Activated T-helper 9 cell treated with anti-CD3 and anti-CD28 coated beads, Interleukin-2, amount 50 U/mL, for 16 hours (primary cell): ENCODE measurements around the gene CHID1.

Experiments used
- DNase-seq: peaks from one replicate; pipeline ENCODE4 v3.0.0-alpha.2; 2020; ENCODE audit warnings: low read depth

Gene CHID1

DNA sequence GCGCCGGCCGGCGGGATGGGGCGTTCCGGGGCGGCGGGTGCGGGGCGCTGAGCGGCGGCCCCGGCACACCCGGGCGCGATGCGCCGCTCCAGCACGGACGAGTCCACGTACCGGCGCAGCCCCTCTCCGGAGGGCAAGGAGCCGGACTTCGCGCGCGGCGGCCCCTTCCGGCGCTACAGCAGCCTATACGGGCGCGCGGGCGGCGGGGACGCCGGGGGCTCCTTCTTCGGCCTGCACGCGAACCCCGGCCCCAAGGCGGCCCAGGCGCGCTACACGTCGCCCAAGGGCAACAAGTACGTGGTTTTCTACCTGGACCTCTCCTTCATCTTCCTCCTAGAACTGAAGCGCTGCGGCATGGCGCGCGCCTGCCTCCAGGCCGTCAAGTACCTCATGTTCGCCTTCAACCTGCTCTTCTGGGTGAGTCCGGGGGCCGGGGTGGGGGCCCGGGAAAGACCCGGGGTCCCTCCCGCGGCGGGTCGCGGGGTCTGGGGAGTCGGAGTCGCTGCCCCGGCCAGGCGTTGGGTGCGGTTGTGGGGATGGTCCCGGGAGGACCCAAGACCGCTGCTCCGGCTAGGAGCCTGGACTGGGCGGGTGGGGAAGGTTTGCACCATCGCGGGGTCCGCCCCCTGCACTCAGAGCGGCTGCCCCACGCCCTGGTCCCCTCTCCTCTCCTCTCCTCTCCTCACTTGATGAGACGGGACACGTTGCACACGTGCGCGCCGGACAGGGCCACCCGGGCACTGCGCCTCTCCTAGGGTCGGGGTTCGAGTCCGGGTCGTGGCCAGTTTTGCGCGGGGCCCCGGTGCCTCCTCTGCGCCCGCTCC lies 60.4 kb downstream of the CHID1 start:
- no peak for DNase-seq

DNA sequence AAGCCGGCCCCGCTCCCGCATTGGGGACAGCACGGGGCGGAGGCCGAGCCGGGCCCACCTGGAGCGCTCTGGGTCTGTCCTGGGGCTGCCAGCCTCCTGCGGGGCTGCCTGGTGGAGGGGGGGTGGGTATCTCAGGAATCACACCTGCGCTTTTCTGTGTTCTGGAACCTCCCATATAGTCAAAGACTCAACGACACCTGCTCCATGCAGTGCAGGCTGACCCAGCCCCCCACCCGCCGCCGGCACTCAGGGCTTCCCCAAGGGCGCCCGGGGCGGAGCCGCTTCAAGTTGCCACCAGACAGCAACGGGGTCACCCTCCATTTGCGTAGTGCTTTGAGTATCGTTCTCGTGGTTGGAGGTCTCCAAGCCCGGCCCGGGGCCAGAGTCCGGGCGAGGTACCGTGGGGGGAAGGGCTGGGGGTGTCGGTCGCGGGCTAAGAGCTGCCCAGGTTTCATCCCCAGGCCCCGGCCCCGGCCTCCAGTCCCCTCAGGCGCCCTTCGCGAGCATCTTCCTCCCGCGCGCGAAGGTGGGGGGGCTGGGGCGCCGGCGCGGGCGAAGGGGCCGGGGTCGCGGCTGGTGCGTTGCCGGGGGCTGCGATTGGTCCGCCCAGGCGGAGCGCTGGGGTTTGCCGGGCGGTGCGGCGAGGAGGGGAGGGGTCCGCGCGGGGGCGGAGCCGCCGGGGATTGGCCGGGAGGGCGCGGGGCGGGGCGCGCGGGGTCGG lies 61.3 kb downstream of the CHID1 start:
- no peak for DNase-seq

DNA sequence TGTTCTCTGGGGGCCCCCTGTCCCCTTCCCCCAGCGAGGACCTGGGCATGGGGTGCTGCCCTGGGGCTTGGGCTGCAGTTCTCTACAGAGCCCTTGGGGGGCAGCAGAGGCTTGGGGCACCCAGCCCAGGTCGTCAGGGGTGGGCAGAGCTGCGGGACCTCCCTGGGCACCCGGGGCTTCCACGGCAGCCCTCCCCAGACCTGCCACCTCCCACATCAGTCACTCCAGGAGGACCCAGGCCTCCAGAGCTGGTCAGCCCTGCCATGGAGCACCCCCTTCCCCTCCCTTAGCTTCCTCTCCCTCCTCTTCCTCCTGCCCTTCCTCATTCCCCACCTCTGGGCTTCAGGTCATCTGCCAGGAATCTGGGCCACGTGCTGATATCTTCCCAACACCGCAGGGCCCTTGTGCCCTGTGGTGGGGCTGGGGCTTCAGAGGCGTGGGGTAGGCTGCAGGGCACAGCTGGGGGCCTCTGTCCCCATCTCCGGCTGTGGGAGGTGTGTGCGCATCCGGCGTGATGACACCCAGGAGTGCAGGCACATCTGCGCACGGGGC lies 62.2 kb downstream of the CHID1 start:
- peak; percentile 50 for DNase-seq

DNA sequence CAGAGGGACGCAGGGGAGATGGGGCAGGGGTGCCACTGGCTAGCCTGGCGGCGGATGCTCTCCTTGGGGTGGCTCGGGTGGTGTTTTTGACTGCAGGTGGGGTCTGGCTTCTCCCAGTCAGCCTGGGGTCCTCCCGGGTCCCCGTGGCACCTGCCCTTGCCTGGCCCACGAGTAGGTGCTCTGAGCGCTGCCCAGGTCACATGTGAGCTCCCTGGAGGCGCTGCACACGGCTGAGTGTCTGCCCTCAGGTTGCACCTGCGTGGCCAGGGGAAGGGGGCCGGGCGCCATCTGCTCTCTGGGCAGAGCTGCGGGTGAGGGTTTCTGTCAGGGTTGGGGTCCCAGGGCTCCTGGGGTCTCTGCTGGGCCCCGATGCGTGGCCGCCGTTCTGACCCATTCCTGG lies 62.7 kb downstream of the CHID1 start:
- DNase-seq = no peak

DNA sequence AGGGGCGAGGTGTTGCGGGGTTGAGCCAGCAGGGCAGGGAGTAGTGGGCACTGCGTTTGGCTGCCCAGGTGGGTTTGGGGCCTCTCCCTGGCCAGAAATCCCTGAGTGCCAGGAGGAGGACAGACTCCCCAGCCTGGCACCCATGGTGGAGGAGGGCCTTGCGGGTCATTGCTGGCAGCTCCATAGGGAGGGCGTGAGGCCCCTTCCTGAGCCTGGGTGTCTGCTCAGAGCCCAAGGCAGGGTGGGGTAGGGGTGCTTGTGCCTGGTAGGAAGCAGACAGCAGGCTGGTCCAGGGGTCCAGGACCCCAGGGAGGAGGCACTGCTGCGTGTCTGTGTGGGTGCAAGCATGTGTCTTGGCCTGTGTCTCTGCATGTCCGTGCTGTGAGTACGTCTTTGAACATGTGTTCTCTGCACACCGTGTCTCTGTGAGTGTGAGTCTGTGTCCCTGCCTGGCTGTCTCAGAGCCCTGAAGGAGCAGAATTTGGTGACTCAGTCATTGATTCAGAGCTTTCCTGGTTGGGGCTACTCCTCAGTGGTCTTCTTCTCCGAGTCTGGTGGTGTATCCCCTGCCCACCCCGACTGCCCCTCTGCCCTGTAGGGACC lies 64.0 kb downstream of the CHID1 start:
- DNase-seq = no peak

DNA sequence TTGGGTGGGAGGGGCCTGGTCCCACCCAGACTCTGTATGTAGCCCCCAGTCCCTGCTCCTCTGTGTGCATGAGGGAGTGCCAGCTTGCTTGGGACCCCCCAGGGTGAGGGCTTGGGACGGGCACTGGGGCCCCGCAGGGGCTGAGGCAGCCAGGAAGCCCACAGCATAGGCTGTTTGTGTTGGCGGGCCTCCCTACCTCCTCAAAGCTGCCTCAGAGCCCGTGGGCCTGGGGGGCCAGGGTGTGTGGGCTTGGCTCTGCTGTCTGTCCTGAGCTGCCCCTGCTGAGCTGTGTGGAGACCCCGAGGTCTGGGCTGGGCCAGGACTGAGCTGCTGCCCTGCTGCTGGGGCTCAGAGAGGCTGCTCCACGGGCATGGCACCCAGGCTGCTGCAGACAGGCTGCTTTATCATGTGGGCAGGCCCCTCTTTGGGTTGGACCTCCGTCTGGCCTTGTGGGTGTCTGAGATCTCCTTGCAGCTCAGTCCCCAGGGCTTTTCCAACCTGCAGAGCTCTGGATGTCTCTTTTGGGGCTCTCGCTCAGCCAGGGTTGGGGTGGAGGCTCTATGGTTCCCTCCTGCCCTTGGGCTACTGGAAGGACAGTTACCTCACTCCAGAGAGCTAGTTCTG lies 64.6 kb downstream of the CHID1 start:
- no peak for DNase-seq

DNA sequence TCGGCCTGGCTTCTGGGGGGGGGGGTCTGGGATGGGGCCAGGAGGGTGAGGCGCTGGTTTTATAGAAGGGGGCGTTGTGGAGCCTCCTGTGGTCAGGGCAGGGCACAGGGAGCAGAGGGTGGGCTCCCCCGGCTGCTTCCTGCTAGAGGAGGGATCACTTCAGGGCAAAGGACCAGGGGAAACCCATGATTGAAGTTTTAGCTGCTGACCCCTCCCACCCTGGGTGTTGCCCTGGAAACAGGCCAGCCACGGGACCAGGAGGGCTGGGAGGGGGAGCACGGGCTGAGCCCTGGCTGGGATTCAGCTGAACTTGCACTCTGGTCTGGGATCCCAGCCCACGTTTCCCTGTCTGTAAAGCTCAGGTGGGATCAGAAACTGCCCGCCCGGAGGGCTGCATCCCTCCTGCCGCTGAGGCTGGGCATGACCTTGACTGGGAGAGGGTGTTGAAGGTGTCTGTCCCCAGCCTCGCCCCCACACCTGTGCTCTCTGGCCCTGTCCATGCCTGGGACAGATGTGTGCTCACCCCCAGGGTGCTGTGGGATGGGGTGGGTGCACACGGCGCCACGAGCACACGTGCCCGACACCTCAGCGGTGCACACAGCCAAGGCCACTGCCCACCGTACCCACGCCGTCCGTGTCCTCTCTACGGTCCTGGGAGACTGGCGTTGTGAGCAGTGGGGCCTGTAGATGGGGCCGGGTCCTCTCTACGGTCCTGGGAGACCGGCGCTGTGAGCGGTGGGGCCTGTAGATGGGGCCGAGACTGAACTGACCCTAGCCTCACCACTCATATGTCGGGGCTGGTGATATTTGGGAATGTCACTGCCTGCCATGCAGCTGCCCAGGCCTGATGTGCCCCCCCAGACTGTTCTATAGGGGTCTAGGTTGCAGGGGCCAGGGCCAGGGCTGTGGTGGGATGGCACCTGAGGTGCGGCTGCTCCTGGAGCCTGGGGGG lies 65.6 kb downstream of the CHID1 start:
- no peak for DNase-seq

DNA sequence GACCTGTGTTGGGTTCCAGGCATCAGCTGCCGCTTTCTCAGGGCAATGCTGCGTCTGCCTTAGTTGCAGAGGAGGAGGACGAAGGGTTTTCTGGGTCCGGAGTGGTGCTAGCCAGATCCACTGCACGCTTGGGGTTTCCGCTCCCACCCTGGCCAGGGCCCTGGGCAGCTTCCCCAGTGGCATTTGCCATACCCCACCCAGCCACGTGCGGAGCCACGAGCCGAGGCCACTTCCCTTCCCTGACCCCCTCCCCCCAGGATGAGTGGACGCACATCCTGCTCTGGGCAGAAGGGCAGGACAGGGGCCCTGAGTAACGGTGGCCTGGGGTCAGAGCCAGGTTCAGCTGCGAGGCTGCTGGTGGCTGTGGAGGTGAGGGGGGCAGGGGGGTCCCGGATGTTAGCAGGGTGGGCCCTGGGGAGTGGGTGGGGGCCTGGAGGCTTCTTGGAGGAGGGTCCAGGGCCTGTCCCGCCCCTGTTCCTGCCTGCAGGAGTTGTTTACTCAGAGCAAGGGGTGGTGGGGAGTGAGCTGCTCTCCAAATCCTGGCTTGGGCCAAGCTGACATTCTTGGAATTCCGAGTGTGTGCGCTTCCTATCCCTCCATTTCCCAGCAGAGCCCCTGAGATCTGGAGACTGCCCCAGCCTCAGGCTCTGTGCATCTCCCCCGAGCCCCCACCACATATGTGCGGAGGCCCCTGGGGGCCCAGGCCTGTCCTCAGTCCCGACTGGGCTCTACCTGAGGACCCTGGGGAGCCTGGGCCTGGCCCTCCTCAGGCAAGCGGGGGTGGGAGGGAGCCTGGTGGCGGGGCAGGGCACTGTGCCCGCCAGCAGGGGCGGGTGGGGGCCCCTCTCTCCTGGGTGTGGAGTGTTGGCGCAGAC lies 66.6 kb downstream of the CHID1 start:
- no peak for DNase-seq

DNA sequence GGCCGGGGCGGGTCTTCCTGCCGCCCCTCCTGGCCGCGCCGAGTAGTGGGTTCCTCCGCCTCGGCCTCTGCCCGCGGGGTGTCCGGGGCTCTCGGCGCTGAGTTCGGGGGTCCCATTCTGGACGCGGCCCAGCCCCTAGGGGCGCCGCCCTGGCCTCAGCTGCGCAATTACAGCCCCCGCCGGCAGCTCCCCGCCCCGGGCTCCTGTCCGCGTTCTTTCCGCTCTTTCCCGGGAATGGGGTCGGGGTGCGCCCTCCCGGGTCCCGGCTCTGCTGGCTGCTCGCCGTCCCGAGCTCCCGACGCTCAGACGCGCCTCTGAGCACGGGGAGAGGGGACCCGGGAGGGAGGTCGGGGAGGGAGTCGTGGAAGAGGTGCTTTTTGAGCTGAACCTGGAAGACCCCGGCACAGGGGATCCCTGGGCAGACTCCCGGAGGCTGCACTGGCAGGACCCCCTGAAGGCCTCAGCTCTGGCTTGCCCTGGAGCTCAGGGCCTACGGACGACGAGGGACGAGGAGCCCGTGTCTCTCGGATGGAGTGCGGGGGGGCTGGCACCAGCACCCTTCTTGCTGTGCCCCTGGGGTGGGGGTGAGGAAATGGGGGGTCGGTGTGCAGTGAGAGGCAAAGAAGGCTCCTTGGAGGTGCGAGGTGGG lies 67.4 kb downstream of the CHID1 start:
- no peak for DNase-seq

DNA sequence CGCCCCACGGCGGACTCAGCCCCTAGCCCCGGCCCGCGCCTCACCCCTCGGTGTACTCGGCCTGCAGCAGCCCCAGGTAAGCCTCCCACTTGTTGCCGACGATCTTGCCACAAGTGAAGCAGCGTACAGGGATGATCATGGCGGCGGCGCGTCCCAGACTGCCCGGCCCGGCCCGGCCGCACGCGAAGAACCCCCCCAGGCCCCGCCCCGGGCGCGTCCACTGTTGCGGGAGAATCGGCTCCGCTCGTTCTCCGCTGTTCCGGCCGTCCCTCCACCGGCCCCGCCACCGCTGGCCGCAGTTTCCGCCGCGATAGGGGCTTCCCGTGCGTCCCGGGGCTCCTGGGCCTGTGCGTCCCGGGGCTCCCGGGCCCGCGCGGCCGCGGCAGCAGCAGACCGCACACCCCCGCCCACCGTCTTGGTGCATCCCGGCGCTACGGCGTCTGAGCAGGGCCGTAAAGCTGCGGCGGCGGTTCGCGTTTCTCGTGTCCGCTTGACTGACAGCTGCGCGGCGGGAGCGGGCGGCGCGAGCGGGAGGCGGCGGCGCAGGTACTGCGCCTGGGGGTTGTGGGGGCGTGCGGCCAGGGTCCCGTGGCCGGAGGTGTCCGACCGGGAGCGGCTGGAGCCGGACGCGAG lies 68.1 kb downstream of the CHID1 start, which contains the start of the genes POLR2L and TSPAN4:
TSS of gene POLR2L (minus strand) at position 160 of the 633 bp plus-strand sequence. CDS start at position 139, 21 bp downstream.
TSS of gene TSPAN4 (plus strand) at position 483 of the 633 bp plus-strand sequence. CDS start 7,453 bp downstream, outside the sequence.
- peak; percentile 82 for DNase-seq

DNA sequence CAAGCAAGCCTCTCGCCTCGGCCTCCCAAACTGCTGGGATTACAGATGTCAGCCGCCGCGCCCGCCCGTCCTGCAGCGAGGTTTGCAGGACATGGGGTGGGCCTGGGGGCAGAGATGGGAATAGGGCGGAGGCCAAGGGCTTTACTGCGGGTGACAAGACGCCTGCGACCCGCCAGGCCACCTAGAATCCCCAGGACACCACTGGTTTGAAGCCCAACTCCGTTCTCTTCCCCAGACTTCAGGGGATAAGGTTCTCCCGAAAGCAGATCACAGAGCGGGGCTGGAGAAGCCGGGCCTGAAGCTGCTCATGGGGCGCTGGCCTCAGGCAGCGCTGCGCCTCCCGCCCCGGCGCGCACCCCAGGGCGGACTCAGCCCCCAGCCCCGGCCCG lies 68.6 kb downstream of the CHID1 start:
- no peak for DNase-seq

DNA sequence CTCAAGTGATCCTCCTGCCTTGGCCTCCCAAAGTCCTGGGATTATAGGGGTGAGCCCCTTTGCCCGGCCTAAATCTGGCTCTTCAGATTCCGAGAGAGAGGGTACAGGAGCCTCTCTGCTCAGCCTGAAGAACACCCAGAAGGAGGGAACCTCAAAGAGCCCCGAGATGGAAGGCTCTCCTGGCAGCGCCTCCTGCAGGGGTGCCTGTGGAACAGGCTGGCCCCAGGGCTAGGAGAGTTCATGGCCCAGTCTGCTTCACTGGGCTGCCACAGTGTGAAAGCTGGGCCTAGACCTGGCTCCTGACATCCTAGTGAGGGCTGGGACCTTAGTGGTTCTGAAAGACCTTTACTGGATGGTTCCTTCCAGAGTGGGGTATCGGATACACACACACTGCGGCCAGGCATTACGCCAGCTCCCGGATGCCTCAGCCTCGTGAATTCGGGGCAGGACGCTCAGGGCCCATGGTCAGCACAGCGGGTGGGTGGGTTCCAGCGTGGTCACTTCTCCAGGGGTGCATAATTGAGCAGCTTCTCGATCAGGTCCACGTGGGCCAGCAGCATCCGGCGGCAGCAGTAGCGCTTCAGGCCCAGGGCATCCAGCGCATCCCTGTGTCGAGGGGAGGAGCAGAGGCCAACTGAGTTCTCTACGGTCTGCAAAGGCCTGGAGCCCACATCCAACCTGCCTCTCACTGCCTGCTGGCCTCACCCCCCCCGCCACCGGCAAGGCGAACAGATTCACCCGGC lies 70.6 kb downstream of the CHID1 start:
- no peak for DNase-seq

DNA sequence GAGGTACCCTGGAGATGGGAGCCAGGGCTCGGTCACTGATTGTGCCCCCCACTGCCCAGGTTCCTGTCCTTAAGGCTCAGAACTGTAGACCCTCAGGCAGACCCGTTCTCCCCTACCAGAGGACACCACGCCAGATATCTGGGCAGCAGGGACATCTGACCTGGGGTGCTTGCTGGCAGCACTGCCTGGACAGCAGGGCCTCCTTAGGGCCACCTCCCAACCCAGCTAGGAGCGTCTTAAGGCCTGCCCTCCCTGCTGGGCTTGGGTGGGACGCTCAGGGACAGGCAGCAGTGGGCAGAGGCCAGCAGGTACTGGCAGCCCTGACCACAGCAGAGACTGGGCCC lies 71.4 kb downstream of the CHID1 start:
- no peak for DNase-seq

DNA sequence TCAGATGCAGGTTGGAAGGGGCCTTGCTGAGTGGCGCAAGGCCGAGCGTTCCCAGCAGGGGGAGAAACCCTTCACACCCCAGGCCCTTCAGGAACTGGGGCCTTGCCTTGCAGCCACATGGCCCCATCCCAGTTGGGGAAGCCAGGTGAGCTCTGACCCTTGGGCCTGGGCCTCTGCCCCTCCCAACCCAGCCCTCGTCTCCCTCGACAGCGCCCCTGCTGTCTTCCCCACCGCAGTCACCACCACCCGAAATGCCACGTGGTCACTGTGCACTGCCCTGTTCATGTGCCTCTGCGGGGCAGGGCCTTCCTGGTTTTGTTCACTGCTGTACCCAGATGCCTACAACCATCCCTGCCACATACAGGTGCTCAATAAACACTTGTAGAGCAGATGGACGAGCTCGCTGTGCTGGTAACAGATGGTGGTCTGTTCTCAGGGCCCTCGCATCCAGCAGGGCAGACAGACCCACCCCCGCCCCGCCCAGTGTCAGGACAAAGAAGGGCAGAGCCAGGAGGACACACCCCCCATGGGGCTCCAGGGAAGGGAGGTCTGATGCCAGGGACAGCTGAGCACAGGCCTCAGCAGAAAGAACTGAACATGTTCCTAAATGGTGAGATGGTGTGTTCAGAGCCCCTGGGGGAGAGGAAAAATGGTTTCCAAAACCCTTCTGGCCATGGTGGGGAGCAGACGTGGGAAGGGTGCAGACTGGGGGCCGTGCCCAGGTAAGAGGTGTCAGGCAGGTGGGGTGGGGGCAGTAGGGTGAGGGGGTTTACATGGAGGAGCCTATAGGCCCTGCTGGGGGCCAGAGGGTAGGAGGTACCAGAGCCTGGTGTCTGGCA lies 72.0 kb downstream of the CHID1 start:
- no peak for DNase-seq

DNA sequence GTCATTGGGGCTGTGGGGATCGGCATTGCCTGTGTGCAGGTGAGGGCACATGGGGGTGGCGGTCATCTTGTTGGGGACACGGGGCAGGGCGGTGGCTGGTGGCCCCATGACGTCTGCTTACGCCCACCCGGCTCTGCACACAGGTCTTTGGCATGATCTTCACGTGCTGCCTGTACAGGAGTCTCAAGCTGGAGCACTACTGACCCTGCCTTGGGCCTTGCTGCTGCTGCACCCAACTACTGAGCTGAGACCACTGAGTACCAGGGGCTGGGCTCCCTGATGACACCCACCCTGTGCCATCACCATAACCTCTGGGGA lies 72.7 kb downstream of the CHID1 start:
- DNase-seq = no peak

DNA sequence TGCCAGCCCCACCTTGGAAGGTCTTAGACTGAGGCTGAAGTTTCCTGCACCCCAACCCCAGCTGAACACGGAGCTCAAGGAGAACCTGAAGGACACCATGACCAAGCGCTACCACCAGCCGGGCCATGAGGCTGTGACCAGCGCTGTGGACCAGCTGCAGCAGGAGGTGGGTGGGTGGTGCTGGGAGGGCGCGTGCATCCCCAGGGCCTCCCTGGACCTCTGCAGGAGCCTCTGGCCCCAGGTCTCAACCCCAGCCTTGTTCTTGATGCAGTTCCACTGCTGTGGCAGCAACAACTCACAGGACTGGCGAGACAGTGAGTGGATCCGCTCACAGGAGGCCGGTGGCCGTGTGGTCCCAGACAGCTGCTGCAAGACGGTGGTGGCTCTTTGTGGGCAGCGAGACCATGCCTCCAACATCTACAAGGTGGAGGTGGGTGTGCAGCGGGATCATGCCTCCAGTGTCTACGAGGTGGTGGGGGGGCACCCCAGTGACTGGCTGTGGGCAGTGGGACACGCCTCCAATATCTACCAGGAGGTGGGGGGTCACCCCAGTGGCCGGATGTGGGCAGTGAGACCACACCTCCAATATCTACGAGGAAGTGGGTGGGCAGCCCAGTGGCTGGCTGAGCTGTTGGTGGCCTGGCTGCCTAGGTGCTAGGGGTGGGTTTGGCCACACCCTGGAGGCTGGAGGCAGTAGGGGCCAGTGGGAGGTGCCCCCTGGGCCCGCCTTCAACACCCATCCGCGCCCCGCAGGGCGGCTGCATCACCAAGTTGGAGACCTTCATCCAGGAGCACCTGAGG lies 73.2 kb downstream of the CHID1 start:
- no peak for DNase-seq

DNA sequence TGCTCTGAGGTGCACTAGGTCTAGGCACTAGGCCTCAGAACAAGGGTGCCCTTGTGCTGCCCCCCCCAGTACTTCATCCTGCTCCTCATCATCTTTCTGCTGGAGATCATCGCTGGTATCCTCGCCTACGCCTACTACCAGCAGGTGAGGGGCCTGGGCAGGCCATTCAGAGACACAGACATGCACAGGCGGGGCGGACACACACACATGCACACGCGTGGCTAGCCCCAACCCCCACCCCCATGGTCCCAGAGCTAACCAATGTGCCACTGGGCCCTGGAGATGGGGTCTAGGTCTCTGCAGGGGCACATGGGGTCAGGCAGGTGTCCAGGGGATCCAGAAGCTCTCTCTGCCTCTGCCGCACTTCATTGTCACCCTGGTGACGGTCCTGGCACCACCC lies 73.9 kb downstream of the CHID1 start:
- no peak for DNase-seq
